GM12891 (cell line): ENCODE results near the gene PPP1R9B.

Experiments
- POLR2A ChIP-seq: IDR thresholded peaks from 2 replicates; pipeline ENCODE4 v1.6.1; 2011; ENCODE audit warnings: low read depth, low read length, control low read depth
- POLR2AphosphoS5 ChIP-seq: IDR thresholded peaks from 2 replicates; pipeline ENCODE4 v1.6.1; 2011; ENCODE audit warnings: low read depth, low read length, control low read depth
- SPI1 ChIP-seq: IDR thresholded peaks from 2 replicates; pipeline ENCODE4 v1.6.1; 2011; ENCODE audit warnings: low read depth, low read length, control low read depth
- TAF1 ChIP-seq: IDR thresholded peaks from 2 replicates; pipeline ENCODE4 v1.6.1; 2011; ENCODE audit warnings: low read depth, low read length, control low read depth

DNA sequence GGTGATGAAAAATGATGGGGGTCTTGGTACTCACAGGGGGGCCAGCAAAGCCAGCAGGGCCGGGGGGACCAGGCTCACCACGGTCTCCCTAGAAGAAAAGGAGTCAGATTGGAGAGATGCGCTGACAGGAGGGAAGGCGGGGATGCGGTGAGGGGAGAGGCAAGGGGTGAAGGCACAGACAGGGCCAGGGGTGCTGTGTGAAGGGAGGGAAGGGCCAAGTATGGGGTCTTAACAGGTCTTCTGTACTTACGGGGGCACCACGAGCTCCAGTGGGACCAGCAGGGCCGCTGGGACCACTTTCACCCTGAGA lies 39.8 kb upstream of the PPP1R9B start:
- TF ChIP-seq POLR2AphosphoS5 = no peak
- TF ChIP-seq POLR2A = no peak
- TF ChIP-seq SPI1 = no peak
- TF ChIP-seq TAF1 = no peak
